SK-N-SH (cell line): Measurements from ENCODE around the gene SBNO1. TPM values are rescaled to one million over a fixed set of nuclear protein-coding genes. Genes with fewer than 3 reads are reported as not detected.

Experiments
- CTCF ChIA-PET: fragments of 300-600, 350-600 bp; formaldehyde crosslinking; extraction: SDS; loops from one replicate; lab custom pipeline; 2021; lab: Yijun Ruan, JAX
- POLR2A ChIA-PET: fragments of 350-600 bp; sonication (Branson Sonifier 250); formaldehyde crosslinking; extraction: SDS; loops from one replicate; lab custom pipeline; 2020; ENCODE audit warnings: antibody characterized with exemption, inconsistent platforms; lab: Yijun Ruan, JAX
- DNase-seq: peaks from one replicate; pipeline ENCODE4 v3.0.0; 2012
- H2AFZ ChIP-seq: fragments of 200-600 bp; sonication (generic); 2 replicates; pipeline ENCODE4 v1.8.1; 2016; ENCODE audit warnings: antibody characterized with exemption, mild to moderate bottlenecking, low read depth
- H3F3A ChIP-seq: fragments of 200-600 bp; sonication (generic); replicated peaks from 2 replicates; pipeline ENCODE3; 2016; ENCODE audit warnings: antibody characterized with exemption, mild to moderate bottlenecking; ENCODE audit not compliant: insufficient read depth
- H3K27ac ChIP-seq, 2 experiments: fragments of 200-500 bp in 1 of 2; fragments of 200-600 bp in 1 of 2; sonication (Bioruptor generic) in 1 of 2; sonication (generic), shearing (Covaris generic) in 1 of 2; 2 replicates each; pipeline versions ENCODE4 v1.5.1 to v1.6.1; 2014 to 2016; ENCODE audit warnings: low read depth in 2 of 2, inconsistent platforms in 1 of 2, low read length in 1 of 2, mild to moderate bottlenecking in 1 of 2, mixed read lengths in 1 of 2
- H3K27me3 ChIP-seq: fragments of 200-600 bp; sonication (generic), shearing (Covaris generic); 2 replicates; pipeline ENCODE4 v1.6.1; 2016; ENCODE audit warnings: mixed run types; ENCODE audit not compliant: insufficient read depth
- H3K36me3 ChIP-seq, 2 experiments: fragments of 200-500 bp in 1 of 2; fragments of 200-600 bp in 1 of 2; sonication (Bioruptor generic) in 1 of 2; sonication (generic) in 1 of 2; replicated peaks in 1 of 2; 2 replicates each; pipeline versions ENCODE3 to v1.5.1; 2014 to 2016; ENCODE audit warnings: low read length in 1 of 2, mild to moderate bottlenecking in 1 of 2; ENCODE audit not compliant: insufficient read depth in 2 of 2, control insufficient read depth in 1 of 2
- H3K4me1 ChIP-seq, 2 experiments: fragments of 200-500 bp in 1 of 2; fragments of 200-600 bp in 1 of 2; sonication (Bioruptor generic) in 1 of 2; sonication (generic), shearing (Covaris generic) in 1 of 2; 2 replicates each; pipeline versions ENCODE4 v1.5.1 to v1.6.1; 2014 to 2016; ENCODE audit warnings: low read depth in 1 of 2, low read length in 1 of 2, mixed run types in 1 of 2; ENCODE audit not compliant: insufficient read depth in 2 of 2, control insufficient read depth in 1 of 2
- H3K4me2 ChIP-seq: fragments of 200-600 bp; sonication (generic), shearing (Covaris generic); 2 replicates; pipeline ENCODE4 v1.6.1; 2017; ENCODE audit warnings: mixed run types
- H3K4me3 ChIP-seq, 2 experiments: fragments of 200-500 bp in 1 of 2; fragments of 200-600 bp in 1 of 2; sonication (Bioruptor generic) in 1 of 2; sonication (generic), shearing (Covaris generic) in 1 of 2; 2 replicates each; pipeline versions ENCODE4 v1.5.1 to v1.8.1; 2014 to 2016; ENCODE audit warnings: low read depth in 2 of 2, inconsistent platforms in 1 of 2, low read length in 1 of 2, mild to moderate bottlenecking in 1 of 2, mixed read lengths in 1 of 2, moderate library complexity in 1 of 2
- H3K79me2 ChIP-seq: fragments of 200-600 bp; sonication (generic); 2 replicates; pipeline ENCODE4 v1.8.1; 2017; ENCODE audit warnings: mild to moderate bottlenecking; ENCODE audit not compliant: insufficient read depth
- H3K9ac ChIP-seq: fragments of 200-600 bp; sonication (generic); 2 replicates; pipeline ENCODE4 v1.6.1; 2017; ENCODE audit warnings: mixed run types
- H3K9me2 ChIP-seq: fragments of 200-600 bp; sonication (generic); 2 replicates; pipeline ENCODE4 v1.6.1; 2017; ENCODE audit warnings: mixed run types
- H3K9me3 ChIP-seq: fragments of 200-600 bp; sonication (generic); 2 replicates; pipeline ENCODE4 v1.6.1; 2017; ENCODE audit warnings: mixed run types, mild to moderate bottlenecking, moderate library complexity
- H4K20me1 ChIP-seq: fragments of 200-600 bp; sonication (generic); 2 replicates; pipeline ENCODE4 v1.6.1; 2017; ENCODE audit warnings: mild to moderate bottlenecking, mixed run types; ENCODE audit not compliant: insufficient read depth
- CHD2 ChIP-seq: fragments of 150-350 bp; IDR thresholded peaks from 2 replicates; pipeline ENCODE4 v1.6.1; 2018; ENCODE audit warnings: low read length; ENCODE audit not compliant: partially characterized antibody
- CTCF ChIP-seq: fragments of 200-600 bp; sonication (generic); IDR thresholded peaks from 2 replicates; pipeline ENCODE4 v1.6.1; 2017; ENCODE audit warnings: antibody characterized with exemption, mild to moderate bottlenecking, moderate library complexity
- EZH2phosphoT487 ChIP-seq: fragments of 200-600 bp; sonication (generic); IDR thresholded peaks from 2 replicates; pipeline ENCODE4 v1.6.1; 2017; ENCODE audit warnings: low read depth, mixed run types, mild to moderate bottlenecking, antibody characterized with exemption, moderate library complexity, borderline replicate concordance
- GABPA ChIP-seq: IDR thresholded peaks from 2 replicates; pipeline ENCODE4 v1.4.0; 2012; ENCODE audit warnings: low read depth, mild to moderate bottlenecking
- IRF3 ChIP-seq: fragments of 150-350 bp; IDR thresholded peaks from 2 replicates; pipeline ENCODE4 v1.6.1; 2016; ENCODE audit warnings: mild to moderate bottlenecking, low read depth, low read length
- MXI1 ChIP-seq: IDR thresholded peaks from 2 replicates; pipeline ENCODE4 v1.6.1; 2012; ENCODE audit warnings: mild to moderate bottlenecking, low read depth, low read length, improper control_type of control experiment
- NFIC ChIP-seq: IDR thresholded peaks from 2 replicates; pipeline ENCODE4 v1.4.0; 2012; ENCODE audit warnings: borderline replicate concordance
- NRF1 ChIP-seq: IDR thresholded peaks from 2 replicates; pipeline ENCODE4 v1.6.1; 2012; ENCODE audit warnings: low read depth, mild to moderate bottlenecking, low read length
- PBX3 ChIP-seq: IDR thresholded peaks from 2 replicates; pipeline ENCODE4; 2012
- RAD21 ChIP-seq: IDR thresholded peaks from 2 replicates; pipeline ENCODE4 v1.6.1; 2012; ENCODE audit warnings: mild to moderate bottlenecking, low read length
- RCOR1 ChIP-seq: fragments of 150-350 bp; IDR thresholded peaks from 2 replicates; pipeline ENCODE4 v1.6.1; 2017; ENCODE audit warnings: antibody characterized with exemption, low read length
- REST ChIP-seq: IDR thresholded peaks from 2 replicates; pipeline ENCODE4 v1.6.1; 2012; ENCODE audit warnings: mild to moderate bottlenecking, low read depth, low read length, moderate library complexity
- RFX5 ChIP-seq: IDR thresholded peaks from 2 replicates; pipeline ENCODE4 v1.6.1; 2012; ENCODE audit warnings: mild to moderate bottlenecking, improper control_type of control experiment, low read length
- SMC3 ChIP-seq: IDR thresholded peaks from 2 replicates; pipeline ENCODE4 v1.6.1; 2012; ENCODE audit warnings: low read depth, low read length, improper control_type of control experiment
- TAF1 ChIP-seq: IDR thresholded peaks from 2 replicates; pipeline ENCODE4 v1.6.1; 2012; ENCODE audit warnings: low read depth, mild to moderate bottlenecking, low read length, moderate library complexity, borderline replicate concordance
- YY1 ChIP-seq: IDR thresholded peaks from 2 replicates; pipeline ENCODE4 v1.4.0; 2012; ENCODE audit warnings: low read depth, mild to moderate bottlenecking
- WGBS: methylation state at CpG from one replicate; pipeline ENCODE4 v1.1.6; 2017; ENCODE audit warnings: low lambda C conversion rate; 5-methylcytosine and 5-hydroxymethylcytosine counted together
- polyA plus RNA-seq, 3 experiments: library from polyadenylated mRNA; depleted of rRNA; stranded (reverse); fragments of >200 nt; gene quantifications; 2 replicates each; pipeline ENCODE4 v1.2.3, GENCODE V29; 2012

SBNO1 gene
- polyA plus RNA-seq, 1 of the 3 experiments (the other 2 are of a cell fraction): 4.5 TPM

GRCh38 chr12:123269896-123270213 is 94.8 kb downstream of the SBNO1 start:
- Histone ChIP-seq H3K4me1 (peaks cover 5 to 46% of the 10 kb centered on the region in 2 experiments; a peak in 3 of 4 replicates), H3K4me3 (peak overlapping the region; percentile 83 to 90), H3K4me2 (peak overlapping the region; percentile 96), H3F3A (peaks cover 7% of the 10 kb centered on the region), H3K27me3 (no peaks in the 10 kb centered on the region), H3K36me3 (peaks cover 0 to 15% of the 10 kb centered on the region in 2 experiments), H2AFZ (no peak overlapping the region), H3K79me2 (peaks cover 74% of the 10 kb centered on the region), H4K20me1 (peaks cover 21% of the 10 kb centered on the region), H3K9ac (peak overlapping the region; percentile 86), H3K9me3 (no peaks in the 10 kb centered on the region), H3K9me2 (no peaks in the 10 kb centered on the region), H3K27ac (peak overlapping the region; percentile 80 to 99)
- DNase-seq: no peak
- TF ChIP-seq RFX5: no peak
- TF ChIP-seq TAF1: no peak
- TF ChIP-seq CHD2: no peak
- no peak for TF ChIP-seq IRF3
- TF ChIP-seq NFIC: no peak
- TF ChIP-seq NRF1: no peak
- no peak for TF ChIP-seq REST
- no peak for TF ChIP-seq PBX3
- no peak for TF ChIP-seq GABPA
- ChIA-PET POLR2A (interaction anchor here (0.8 to 3.5 kb wide), 7 partner anchors 16 to 352 kb away, joined by 3 to 47 read pairs (median 4); partner anchors contain the start of genes MPHOSPH9, MTRFR and SNRNP35), CTCF (interaction anchor here (0.9 to 2.3 kb wide), 12 partner anchors 12 to 331 kb away, joined by 3 to 14 read pairs (median 4); partner anchors contain the start of genes KMT5A, MPHOSPH9 and MTRFR)
- 3% methylated on average over 5 of the region's 7 CpGs for WGBS

- H3K27ac ChIP-seq: peak overlapping the region; percentile 80 to 99
- DNase-seq: peak; percentile 95
- POLR2A ChIA-PET: interaction anchor here (0.8 to 3.5 kb wide), 7 partner anchors 15 to 352 kb away, joined by 3 to 47 read pairs (median 4); partner anchors contain the start of genes MPHOSPH9, MTRFR and SNRNP35
- no peaks in the 10 kb centered on the region for H3K9me3 ChIP-seq
- H3K4me1 ChIP-seq: peaks cover 5 to 46% of the 10 kb centered on the region in 2 experiments; a peak in 3 of 4 replicates
- H3K4me2 ChIP-seq: peak overlapping the region; percentile 96
- H3K9ac ChIP-seq: peak overlapping the region; percentile 86
- no peaks in the 10 kb centered on the region for H3K27me3 ChIP-seq
- peaks cover 21% of the 10 kb centered on the region for H4K20me1 ChIP-seq
- peaks cover 79% of the 10 kb centered on the region for H3K79me2 ChIP-seq
- 40% methylated on average over 15 of the region's 32 CpGs for WGBS
- H3K36me3 ChIP-seq: peaks cover 0 to 19% of the 10 kb centered on the region in 2 experiments
- no peaks in the 10 kb centered on the region for H3K9me2 ChIP-seq
- peak overlapping the region; percentile 83 to 90 for H3K4me3 ChIP-seq
- H3F3A ChIP-seq: peaks cover 7% of the 10 kb centered on the region
- CTCF ChIA-PET: interaction anchor here (0.9 to 2.3 kb wide), 10 partner anchors 13 to 331 kb away, joined by 3 to 14 read pairs (median 4); partner anchors contain the start of genes KMT5A, MPHOSPH9 and MTRFR
- H2AFZ ChIP-seq: no peak overlapping the region
- TF ChIP-seq YY1: peak; percentile 73; the same call in 1 of the 2 replicates
- TF ChIP-seq RFX5: no peak
- TF ChIP-seq SMC3: 0 out of 2 replicates have a peak, but pooled peaks have one; percentile 5
- TF ChIP-seq NFIC: no peak
- TF ChIP-seq RCOR1: peak; percentile 52
- peak; percentile 10; the same call in 1 of the 2 replicates for TF ChIP-seq RAD21
- TF ChIP-seq EZH2phosphoT487: no peak
- TF ChIP-seq CTCF: peak; percentile 20; the same call in 1 of the 2 replicates
- peak; percentile 85 for TF ChIP-seq MXI1
Measured at GRCh38 chr12:123269395-123269892, 95.2 kb downstream of the SBNO1 start.
